HCT116 (cell line): ENCODE results near the gene MUC6. TPM values are rescaled to one million over a fixed set of nuclear protein-coding genes. Genes with fewer than 3 reads are reported as not detected.

Source experiments
- ATAC-seq: fragments of 200-7000 bp; cut with Tn5 transposase; 2 replicates; pipeline ENCODE4 v1.9.1; 2020; ENCODE audit warnings: mild to moderate bottlenecking, moderate library complexity
- BruUV-seq: library from RNA; stranded (reverse); fragments of 400-500 nt; replicated peaks from 2 replicates; lab custom pipeline; 2021; lab: Mats Ljungman, UMichigan
- CTCF ChIA-PET: fragments of 300-600 bp; sonication (Branson Sonifier 250); formaldehyde crosslinking; loops from one replicate; lab custom pipeline; 2021; ENCODE audit warnings: antibody characterized with exemption; lab: Charles Lee
- POLR2A ChIA-PET: fragments of 300-600, 350-600 bp; sonication (Branson Sonifier 250); formaldehyde crosslinking; loops from one replicate; lab custom pipeline; 2021; ENCODE audit warnings: antibody characterized with exemption; lab: Charles Lee
- RAD21 ChIA-PET, 2 experiments: fragments of 300-600 bp; sonication (Branson Sonifier 250); formaldehyde crosslinking; loops; one replicate each; lab custom pipeline; 2023; ENCODE audit warnings: low total read pairs in 2 of 2; ENCODE audit not compliant: uncharacterized antibody in 2 of 2, unreplicated experiment in 2 of 2, low non-redundant PET in 1 of 2; lab: Charles Lee
- DNase-seq: peaks from one replicate; pipeline ENCODE4 v3.0.0-alpha.2; 2010; ENCODE audit warnings: low read depth, low spot score
- H2AFZ ChIP-seq: fragments of 200-600 bp; shearing (Covaris generic), sonication (generic); 2 replicates; pipeline ENCODE4 v1.6.1; 2017; ENCODE audit warnings: low read depth, mixed run types, mixed read lengths, antibody characterized with exemption, low read length; ENCODE audit not compliant: poor library complexity, severe bottlenecking
- H3K27ac ChIP-seq: 2 replicates; pipeline ENCODE4 v1.5.1; 2012; ENCODE audit warnings: low read depth, low read length
- H3K27me3 ChIP-seq: fragments of 200-600 bp; sonication (generic); 2 replicates; pipeline ENCODE4 v1.6.1; 2016; ENCODE audit warnings: mixed run types, low read length, mixed read lengths; ENCODE audit not compliant: insufficient read depth
- H3K36me3 ChIP-seq, 2 experiments: fragments of 200-500 bp in 1 of 2; fragments of 200-600 bp in 1 of 2; sonication (Bioruptor generic) in 1 of 2; sonication (generic) in 1 of 2; 2 replicates each; pipeline versions ENCODE4 v1.5.1 to v1.6.1; 2014 to 2016; ENCODE audit warnings: low read length in 2 of 2, inconsistent platforms in 1 of 2, mixed read lengths in 1 of 2, mixed run types in 1 of 2; ENCODE audit not compliant: insufficient read depth in 2 of 2, control insufficient read depth in 1 of 2
- H3K4me1 ChIP-seq, 2 experiments: fragments of 200-600 bp in 1 of 2; sonication (generic) in 1 of 2; 2 replicates each; pipeline versions ENCODE4 v1.5.1 to v1.6.1; 2012 to 2017; ENCODE audit warnings: low read length in 2 of 2, inconsistent platforms in 1 of 2, mild to moderate bottlenecking in 1 of 2, mixed read lengths in 1 of 2, mixed run types in 1 of 2, moderate library complexity in 1 of 2; ENCODE audit not compliant: insufficient read depth in 2 of 2, control insufficient read depth in 1 of 2
- H3K4me2 ChIP-seq: fragments of 200-600 bp; sonication (generic); 2 replicates; pipeline ENCODE4 v1.6.1; 2017; ENCODE audit warnings: mixed run types, low read length, mixed read lengths
- H3K4me3 ChIP-seq, 2 experiments: fragments of 200-600 bp in 1 of 2; sonication (generic) in 1 of 2; replicated peaks in 1 of 2; 2 replicates each; pipeline ENCODE4 v1.5.1; 2011 to 2016; ENCODE audit warnings: low read length in 2 of 2, control low read depth in 1 of 2, low read depth in 1 of 2, mild to moderate bottlenecking in 1 of 2, mixed read lengths in 1 of 2, mixed run types in 1 of 2
- H3K79me2 ChIP-seq: fragments of 200-600 bp; sonication (generic); 2 replicates; pipeline ENCODE4 v1.6.1; 2017; ENCODE audit warnings: mild to moderate bottlenecking, mixed run types, low read length, moderate library complexity, mixed read lengths; ENCODE audit not compliant: insufficient read depth
- H3K9ac ChIP-seq: fragments of 200-600 bp; sonication (generic); 2 replicates; pipeline ENCODE4 v1.6.1; 2016; ENCODE audit warnings: low read length, mixed read lengths
- H3K9me2 ChIP-seq: fragments of 200-600 bp; sonication (generic), shearing (Covaris generic); 2 replicates; pipeline ENCODE4 v1.6.1; 2017; ENCODE audit warnings: mixed run types, mild to moderate bottlenecking, moderate library complexity; ENCODE audit not compliant: insufficient read depth
- H3K9me3 ChIP-seq, 2 experiments: fragments of 200-500 bp in 1 of 2; fragments of 200-600 bp in 1 of 2; sonication (Bioruptor generic) in 1 of 2; sonication (generic) in 1 of 2; 2 replicates each; pipeline ENCODE4 v1.6.1; 2014 to 2017; ENCODE audit warnings: low read length in 2 of 2, mixed read lengths in 2 of 2, inconsistent platforms in 1 of 2, low read depth in 1 of 2, mild to moderate bottlenecking in 1 of 2, mixed run types in 1 of 2, moderate library complexity in 1 of 2; ENCODE audit not compliant: control insufficient read depth in 1 of 2, insufficient read depth in 1 of 2
- H4K20me1 ChIP-seq: fragments of 200-600 bp; sonication (generic), shearing (Covaris generic); 2 replicates; pipeline ENCODE4 v1.6.1; 2017; ENCODE audit warnings: mixed run types, mild to moderate bottlenecking, moderate library complexity; ENCODE audit not compliant: insufficient read depth
- ATF3 ChIP-seq: IDR thresholded peaks from 2 replicates; pipeline ENCODE4 v1.6.1; 2012
- CBX3 ChIP-seq: IDR thresholded peaks from 2 replicates; pipeline ENCODE4 v1.6.1; 2012; ENCODE audit warnings: low read depth
- CEBPB ChIP-seq: IDR thresholded peaks from 2 replicates; pipeline ENCODE4 v1.6.1; 2012; ENCODE audit warnings: low read depth
- CTCF ChIP-seq, 3 experiments: fragments of 200-600 bp in 1 of 3; sonication (generic) in 1 of 3; IDR thresholded peaks in 2 of 3; conservative IDR thresholded peaks in 1 of 3; 2 replicates each; pipeline ENCODE4 v1.5.1; 2012 to 2017; ENCODE audit warnings: low read depth in 2 of 3, low read length in 2 of 3, antibody characterized with exemption in 1 of 3, borderline replicate concordance in 1 of 3, control low read depth in 1 of 3, mild to moderate bottlenecking in 1 of 3, mixed read lengths in 1 of 3, mixed run types in 1 of 3, moderate library complexity in 1 of 3; ENCODE audit not compliant: insufficient read depth in 1 of 3
- EGR1 ChIP-seq: IDR thresholded peaks from 2 replicates; pipeline ENCODE4 v1.6.1; 2012; ENCODE audit warnings: low read depth
- ELF1 ChIP-seq: IDR thresholded peaks from 2 replicates; pipeline ENCODE4 v1.6.1; 2012; ENCODE audit warnings: low read depth, borderline replicate concordance
- EZH2 ChIP-seq: fragments of 200-600 bp; sonication (generic); IDR thresholded peaks from 2 replicates; pipeline ENCODE4 v1.6.1; 2017; ENCODE audit warnings: antibody characterized with exemption, mixed run types
- EZH2phosphoT487 ChIP-seq: fragments of 200-600 bp; IDR thresholded peaks from 2 replicates; pipeline ENCODE4 v1.6.1; 2018; ENCODE audit warnings: antibody characterized with exemption, borderline replicate concordance
- FOSL1 ChIP-seq: IDR thresholded peaks from 2 replicates; pipeline ENCODE4 v1.6.1; 2012; ENCODE audit warnings: low read depth
- JUND ChIP-seq: IDR thresholded peaks from 2 replicates; pipeline ENCODE4 v1.6.1; 2012
- RAD21 ChIP-seq: IDR thresholded peaks from 2 replicates; pipeline ENCODE4 v1.6.1; 2012; ENCODE audit warnings: low read depth, mild to moderate bottlenecking
- SIN3A ChIP-seq: IDR thresholded peaks from 2 replicates; pipeline ENCODE4 v1.6.1; 2012; ENCODE audit warnings: low read depth
- SP1 ChIP-seq: IDR thresholded peaks from 2 replicates; pipeline ENCODE4 v1.6.1; 2012; ENCODE audit warnings: low read depth
- TCF7L2 ChIP-seq: IDR thresholded peaks from 2 replicates; pipeline ENCODE4 v1.7.0; 2011; ENCODE audit warnings: borderline replicate concordance, inconsistent platforms; ENCODE audit not compliant: insufficient read depth, insufficient read length; ENCODE audit errors: extremely low read depth
- YY1 ChIP-seq: IDR thresholded peaks from 2 replicates; pipeline ENCODE4 v1.6.1; 2011; ENCODE audit warnings: low read length, low read depth, moderate library complexity, mild to moderate bottlenecking; ENCODE audit not compliant: insufficient replicate concordance; ENCODE audit errors: extremely low read depth
- ZFX ChIP-seq: fragments of 450-650 bp; IDR thresholded peaks from 2 replicates; pipeline ENCODE4 v1.6.1; 2017
- intact Hi-C: fragments of 100-400 bp; cut with micrococcal nuclease; formaldehyde crosslinking; loops from 2 replicates; pipeline ENCODE4 v1.10.0; 2022
- total RNA-seq: library from RNA; stranded (reverse); gene quantifications from one replicate; pipeline ENCODE4 v1.2.1, GENCODE V29; 2021; ENCODE audit not compliant: unreplicated experiment
- TF ChIP-seq, protein P1 (sequence below): IDR thresholded peaks from 2 replicates; pipeline ENCODE4 v1.6.1; 2012; ENCODE audit warnings: low read depth
- TF ChIP-seq, protein P2 (sequence below): IDR thresholded peaks from 2 replicates; pipeline ENCODE4 v1.6.1; 2011; ENCODE audit warnings: mild to moderate bottlenecking, low read length, moderate library complexity; ENCODE audit not compliant: insufficient replicate concordance; ENCODE audit errors: extremely low read depth
- TF ChIP-seq, protein P3 (sequence below): IDR thresholded peaks from 2 replicates; pipeline ENCODE4 v1.6.1; 2012

The MUC6 gene
- total RNA-seq, 1 experiment from 2014 or later, result 0.02 TPM

- RAD21 ChIA-PET, result no interaction called here
- H3K4me3 ChIP-seq, result no peak overlapping the region
- H4K20me1 ChIP-seq, result no peaks in the 10 kb centered on the region
- TF ChIP-seq FOSL1 (no peak), CBX3 (no peak), YY1 (no peak), SIN3A (no peak), CTCF (IDR thresholded peaks at IDR 0.05 in 2 of 3, conservative IDR thresholded peaks at IDR 0.05 in 1 of 3; ENCODE audit: borderline replicate concordance in 1 of 3, insufficient read depth in 1 of 3, low read depth in 2 of 3, low read length in 2 of 3) (no peak), EZH2 (no peak), SP1 (no peak), EGR1 (no peak), ZFX (no peak), EZH2phosphoT487 (no peak), JUND (no peak), RAD21 (no peak), ELF1 (no peak), ATF3 (no peak), CEBPB (no peak), TCF7L2 (no peak)
- TF ChIP-seq, protein P1, sequence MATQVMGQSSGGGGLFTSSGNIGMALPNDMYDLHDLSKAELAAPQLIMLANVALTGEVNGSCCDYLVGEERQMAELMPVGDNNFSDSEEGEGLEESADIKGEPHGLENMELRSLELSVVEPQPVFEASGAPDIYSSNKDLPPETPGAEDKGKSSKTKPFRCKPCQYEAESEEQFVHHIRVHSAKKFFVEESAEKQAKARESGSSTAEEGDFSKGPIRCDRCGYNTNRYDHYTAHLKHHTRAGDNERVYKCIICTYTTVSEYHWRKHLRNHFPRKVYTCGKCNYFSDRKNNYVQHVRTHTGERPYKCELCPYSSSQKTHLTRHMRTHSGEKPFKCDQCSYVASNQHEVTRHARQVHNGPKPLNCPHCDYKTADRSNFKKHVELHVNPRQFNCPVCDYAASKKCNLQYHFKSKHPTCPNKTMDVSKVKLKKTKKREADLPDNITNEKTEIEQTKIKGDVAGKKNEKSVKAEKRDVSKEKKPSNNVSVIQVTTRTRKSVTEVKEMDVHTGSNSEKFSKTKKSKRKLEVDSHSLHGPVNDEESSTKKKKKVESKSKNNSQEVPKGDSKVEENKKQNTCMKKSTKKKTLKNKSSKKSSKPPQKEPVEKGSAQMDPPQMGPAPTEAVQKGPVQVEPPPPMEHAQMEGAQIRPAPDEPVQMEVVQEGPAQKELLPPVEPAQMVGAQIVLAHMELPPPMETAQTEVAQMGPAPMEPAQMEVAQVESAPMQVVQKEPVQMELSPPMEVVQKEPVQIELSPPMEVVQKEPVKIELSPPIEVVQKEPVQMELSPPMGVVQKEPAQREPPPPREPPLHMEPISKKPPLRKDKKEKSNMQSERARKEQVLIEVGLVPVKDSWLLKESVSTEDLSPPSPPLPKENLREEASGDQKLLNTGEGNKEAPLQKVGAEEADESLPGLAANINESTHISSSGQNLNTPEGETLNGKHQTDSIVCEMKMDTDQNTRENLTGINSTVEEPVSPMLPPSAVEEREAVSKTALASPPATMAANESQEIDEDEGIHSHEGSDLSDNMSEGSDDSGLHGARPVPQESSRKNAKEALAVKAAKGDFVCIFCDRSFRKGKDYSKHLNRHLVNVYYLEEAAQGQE, result no peak
- TF ChIP-seq, protein P2, sequence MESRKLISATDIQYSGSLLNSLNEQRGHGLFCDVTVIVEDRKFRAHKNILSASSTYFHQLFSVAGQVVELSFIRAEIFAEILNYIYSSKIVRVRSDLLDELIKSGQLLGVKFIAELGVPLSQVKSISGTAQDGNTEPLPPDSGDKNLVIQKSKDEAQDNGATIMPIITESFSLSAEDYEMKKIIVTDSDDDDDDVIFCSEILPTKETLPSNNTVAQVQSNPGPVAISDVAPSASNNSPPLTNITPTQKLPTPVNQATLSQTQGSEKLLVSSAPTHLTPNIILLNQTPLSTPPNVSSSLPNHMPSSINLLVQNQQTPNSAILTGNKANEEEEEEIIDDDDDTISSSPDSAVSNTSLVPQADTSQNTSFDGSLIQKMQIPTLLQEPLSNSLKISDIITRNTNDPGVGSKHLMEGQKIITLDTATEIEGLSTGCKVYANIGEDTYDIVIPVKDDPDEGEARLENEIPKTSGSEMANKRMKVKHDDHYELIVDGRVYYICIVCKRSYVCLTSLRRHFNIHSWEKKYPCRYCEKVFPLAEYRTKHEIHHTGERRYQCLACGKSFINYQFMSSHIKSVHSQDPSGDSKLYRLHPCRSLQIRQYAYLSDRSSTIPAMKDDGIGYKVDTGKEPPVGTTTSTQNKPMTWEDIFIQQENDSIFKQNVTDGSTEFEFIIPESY, result no peak
- TF ChIP-seq, protein P3, sequence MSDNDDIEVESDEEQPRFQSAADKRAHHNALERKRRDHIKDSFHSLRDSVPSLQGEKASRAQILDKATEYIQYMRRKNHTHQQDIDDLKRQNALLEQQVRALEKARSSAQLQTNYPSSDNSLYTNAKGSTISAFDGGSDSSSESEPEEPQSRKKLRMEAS, result no peak
- TF ChIP-seq, all 23 proteins: peak for 0
- H3K36me3 ChIP-seq, result no peaks in the 10 kb centered on the region
- no peak overlapping the region for H3K4me2 ChIP-seq
- H3K4me1 ChIP-seq, result no peaks in the 10 kb centered on the region
- POLR2A ChIA-PET, result no interaction called here
- H3K9me2 ChIP-seq, result no peaks in the 10 kb centered on the region
- intact Hi-C loops, result no loop called here
- ATAC-seq, result no peak
- DNase-seq, result no peak
- CTCF ChIA-PET, result no interaction called here
- H3K79me2 ChIP-seq, result no peaks in the 10 kb centered on the region
- H3K27me3 ChIP-seq, result no peaks in the 10 kb centered on the region
- no peak overlapping the region for H2AFZ ChIP-seq
- BruUV-seq, result no TSS peak
- H3K9ac ChIP-seq, result no peak overlapping the region
- H3K9me3 ChIP-seq, result no peaks in the 10 kb centered on the region; a peak in 1 of 4 replicates
- H3K27ac ChIP-seq, result no peak overlapping the region
Observed at GRCh38 chr11:1032310-1032891, 4.1 kb downstream of the MUC6 start.
